HG02840 (cell line): Measurements from ENCODE around the gene CENPX.

Source experiments
- ATAC-seq: cut with Tn5 transposase; IDR thresholded peaks from one replicate; pipeline ENCODE4 v1.9.1; 2021; ENCODE audit warnings: mild to moderate bottlenecking, moderate library complexity, moderate number of reproducible peaks; ENCODE audit not compliant: unreplicated experiment, low FRiP score

CENPX gene

GRCh38 chr17:82022310-82022980, at the start of gene CENPX:
Gene CENPX, minus strand, starts transcription at chr17:82022878. Its CDS starts 17 bp downstream, at chr17:82022861.
- no peak for ATAC-seq

GRCh38 chr17:82070611-82071010, 47.9 kb upstream of the CENPX start:
- ATAC-seq, result no peak

GRCh38 chr17:82065638-82066303, 43.1 kb upstream of the CENPX start, which contains the start of gene DUS1L:
Gene DUS1L, minus strand, starts transcription at chr17:82065804. Its CDS starts 745 bp downstream, at chr17:82065059.
- ATAC-seq, result no peak

- ATAC-seq, result no peak
Observed at GRCh38 chr17:82065193-82065637, 42.5 kb upstream of the CENPX start.

- no peak for ATAC-seq
Observed at GRCh38 chr17:82064433-82065192, 41.9 kb upstream of the CENPX start.

GRCh38 chr17:82063424-82064415, 41.0 kb upstream of the CENPX start:
- no peak for ATAC-seq

- ATAC-seq, result no peak
Observed at GRCh38 chr17:82062984-82063368, 40.3 kb upstream of the CENPX start.

- no peak for ATAC-seq
Observed at GRCh38 chr17:82062076-82062983, 39.7 kb upstream of the CENPX start.

- ATAC-seq, result no peak
Observed at GRCh38 chr17:82061047-82061925, 38.6 kb upstream of the CENPX start.

GRCh38 chr17:82060614-82061013, 37.9 kb upstream of the CENPX start:
- ATAC-seq, result no peak

GRCh38 chr17:82060001-82060380, 37.3 kb upstream of the CENPX start:
- ATAC-seq, result no peak

GRCh38 chr17:82059272-82060000, 36.8 kb upstream of the CENPX start:
- ATAC-seq, result no peak

- ATAC-seq, result no peak
Observed at GRCh38 chr17:82058855-82059249, 36.2 kb upstream of the CENPX start.

- no peak for ATAC-seq
Observed at GRCh38 chr17:82058230-82058854, 35.7 kb upstream of the CENPX start.

- no peak for ATAC-seq
Observed at GRCh38 chr17:82056729-82057621, 34.3 kb upstream of the CENPX start.
